ENCODE results near the gene CBX6. TPM values are rescaled to one million over a fixed set of nuclear protein-coding genes. Genes with fewer than 3 reads are reported as not detected.

The CBX6 gene
- total RNA-seq, 1 experiment from 2014 or later, result 136 TPM

DNA sequence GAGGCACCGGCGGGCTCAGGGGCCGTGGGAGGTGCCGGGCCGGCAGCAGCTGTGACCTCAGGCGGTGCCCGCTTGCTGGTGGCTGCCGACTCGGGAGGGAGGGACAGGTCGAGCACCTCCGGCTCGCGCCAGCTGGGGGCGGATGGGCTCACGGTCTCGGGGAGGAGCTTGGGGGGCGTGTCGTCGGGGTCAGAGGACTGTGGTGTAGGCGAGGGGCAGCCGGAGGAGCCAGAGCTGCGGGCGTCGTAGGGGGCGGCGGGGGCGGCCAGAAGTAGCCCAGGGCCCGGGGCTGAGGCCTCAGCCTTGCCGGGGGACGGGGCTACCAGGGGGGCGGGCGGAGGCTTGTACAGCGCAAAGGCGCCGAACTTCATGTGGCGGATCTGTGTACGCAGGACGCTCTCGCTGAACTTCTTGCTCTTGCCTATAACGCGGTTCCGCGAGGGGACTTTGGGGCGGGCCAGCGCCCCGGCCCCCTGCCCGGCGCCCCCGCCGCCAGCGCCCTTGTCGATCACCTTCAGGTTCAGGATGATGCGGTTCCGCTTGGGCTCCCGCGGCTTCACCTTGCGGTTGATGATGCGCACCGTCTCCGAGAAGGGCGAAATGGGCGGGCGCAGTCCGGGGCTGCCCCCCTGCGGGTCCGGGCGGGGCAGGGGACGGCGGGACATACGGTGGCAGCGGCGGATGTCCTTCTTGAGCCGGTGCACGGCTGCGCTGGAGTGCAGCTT is 5.5 kb downstream of the CBX6 start:
- H3F3A ChIP-seq (ENCODE audit: insufficient read depth, low read depth), result peaks cover 39% of the 10 kb centered on the region
- H3K79me2 ChIP-seq (ENCODE audit: low read depth), result peaks cover 31% of the 10 kb centered on the region
- no peak overlapping the region for H2AFZ ChIP-seq
- peaks cover 9% of the 10 kb centered on the region; the same call in 1 of the 2 replicates for H3K36me3 ChIP-seq (ENCODE audit: low read depth)
- no peak overlapping the region for H3K4me2 ChIP-seq
- H3K9me2 ChIP-seq (ENCODE audit: insufficient read depth), result no peaks in the 10 kb centered on the region
- CTCF ChIA-PET, result interaction anchor here (0.6 kb wide), 1 partner anchor 1224 kb away, joined by 3 read pairs; no protein-coding TSS in a partner anchor
- BruUV-seq (replicated peaks), result no TSS peak
- no peak for DNase-seq
- POLR2A ChIA-PET (ENCODE audit: unreplicated experiment), result no interaction called here
- no peak for TF ChIP-seq EZH2 (IDR thresholded peaks at IDR 0.05; ENCODE audit: low read depth)
- TF ChIP-seq, protein P1, sequence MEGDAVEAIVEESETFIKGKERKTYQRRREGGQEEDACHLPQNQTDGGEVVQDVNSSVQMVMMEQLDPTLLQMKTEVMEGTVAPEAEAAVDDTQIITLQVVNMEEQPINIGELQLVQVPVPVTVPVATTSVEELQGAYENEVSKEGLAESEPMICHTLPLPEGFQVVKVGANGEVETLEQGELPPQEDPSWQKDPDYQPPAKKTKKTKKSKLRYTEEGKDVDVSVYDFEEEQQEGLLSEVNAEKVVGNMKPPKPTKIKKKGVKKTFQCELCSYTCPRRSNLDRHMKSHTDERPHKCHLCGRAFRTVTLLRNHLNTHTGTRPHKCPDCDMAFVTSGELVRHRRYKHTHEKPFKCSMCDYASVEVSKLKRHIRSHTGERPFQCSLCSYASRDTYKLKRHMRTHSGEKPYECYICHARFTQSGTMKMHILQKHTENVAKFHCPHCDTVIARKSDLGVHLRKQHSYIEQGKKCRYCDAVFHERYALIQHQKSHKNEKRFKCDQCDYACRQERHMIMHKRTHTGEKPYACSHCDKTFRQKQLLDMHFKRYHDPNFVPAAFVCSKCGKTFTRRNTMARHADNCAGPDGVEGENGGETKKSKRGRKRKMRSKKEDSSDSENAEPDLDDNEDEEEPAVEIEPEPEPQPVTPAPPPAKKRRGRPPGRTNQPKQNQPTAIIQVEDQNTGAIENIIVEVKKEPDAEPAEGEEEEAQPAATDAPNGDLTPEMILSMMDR (conservative IDR thresholded peaks at IDR 0.05), result no peak
- intact Hi-C loops (cut with micrococcal nuclease; ENCODE audit: unreplicated experiment), result no loop called here
- no peak overlapping the region for H3K27ac ChIP-seq
- H3K4me1 ChIP-seq (replicated peaks; ENCODE audit: insufficient read depth), result peaks cover 8% of the 10 kb centered on the region
- no peak overlapping the region for H3K4me3 ChIP-seq
- H3K27me3 ChIP-seq (ENCODE audit: insufficient read depth, low read depth), result no peaks in the 10 kb centered on the region
- peaks cover 40% of the 10 kb centered on the region for H4K20me1 ChIP-seq (ENCODE audit: insufficient read depth)
- H3K9me3 ChIP-seq (ENCODE audit: insufficient read depth, low read depth), result no peaks in the 10 kb centered on the region

- CTCF ChIA-PET, result interaction anchor here (0.6 kb wide), 1 partner anchor 1223 kb away, joined by 3 read pairs; no protein-coding TSS in a partner anchor
- Histone ChIP-seq H3K9me2 (ENCODE audit: insufficient read depth) (no peaks in the 10 kb centered on the region), H3K79me2 (ENCODE audit: low read depth) (peaks cover 25% of the 10 kb centered on the region)
Observed at GRCh38 chr22:38866024-38866398, 6.0 kb downstream of the CBX6 start.

GRCh38 chr22:38865201-38866023 is 6.6 kb downstream of the CBX6 start:
- peaks cover 9% of the 10 kb centered on the region; the same call in 1 of the 2 replicates for H3K36me3 ChIP-seq (ENCODE audit: low read depth)
- H3F3A ChIP-seq (ENCODE audit: insufficient read depth, low read depth), result peaks cover 34% of the 10 kb centered on the region
- H3K27ac ChIP-seq, result no peak overlapping the region
- no peak overlapping the region for H2AFZ ChIP-seq
- peaks cover 48% of the 10 kb centered on the region for H4K20me1 ChIP-seq (ENCODE audit: insufficient read depth)
- intact Hi-C loops (cut with micrococcal nuclease; ENCODE audit: unreplicated experiment), result no loop called here
- peaks cover 1% of the 10 kb centered on the region for H3K4me1 ChIP-seq (replicated peaks; ENCODE audit: insufficient read depth)
- no peak overlapping the region for H3K4me3 ChIP-seq
- no peak overlapping the region for H3K4me2 ChIP-seq
- no peaks in the 10 kb centered on the region for H3K9me3 ChIP-seq (ENCODE audit: insufficient read depth, low read depth)
- ChIA-PET CTCF (interaction anchor here (0.6 kb wide), 1 partner anchor 1223 kb away, joined by 3 read pairs; no protein-coding TSS in a partner anchor), POLR2A (ENCODE audit: unreplicated experiment) (no interaction called here)
- no peaks in the 10 kb centered on the region for H3K9me2 ChIP-seq (ENCODE audit: insufficient read depth)
- no peak for DNase-seq
- no peak for TF ChIP-seq EZH2 (IDR thresholded peaks at IDR 0.05; ENCODE audit: low read depth)
- TF ChIP-seq, protein P1 (conservative IDR thresholded peaks at IDR 0.05), result no peak
- H3K79me2 ChIP-seq (ENCODE audit: low read depth), result peaks cover 19% of the 10 kb centered on the region
- no peaks in the 10 kb centered on the region for H3K27me3 ChIP-seq (ENCODE audit: insufficient read depth, low read depth)
- no TSS peak for BruUV-seq (replicated peaks)

More at GRCh38 chr22:38866024-38866398, 6.0 kb downstream of the CBX6 start:
- Histone ChIP-seq H3K27me3 (ENCODE audit: insufficient read depth, low read depth) (no peaks in the 10 kb centered on the region), H3K9me3 (ENCODE audit: insufficient read depth, low read depth) (no peaks in the 10 kb centered on the region), H2AFZ (no peak overlapping the region), H3K4me2 (no peak overlapping the region), H3K27ac (no peak overlapping the region), H4K20me1 (ENCODE audit: insufficient read depth) (peaks cover 46% of the 10 kb centered on the region), H3K36me3 (ENCODE audit: low read depth) (peaks cover 9% of the 10 kb centered on the region; the same call in 1 of the 2 replicates), H3K4me3 (no peak overlapping the region), H3F3A (ENCODE audit: insufficient read depth, low read depth) (peaks cover 34% of the 10 kb centered on the region), H3K4me1 (replicated peaks; ENCODE audit: insufficient read depth) (peaks cover 7% of the 10 kb centered on the region)
- TF ChIP-seq, protein P1 (conservative IDR thresholded peaks at IDR 0.05), result no peak
- TF ChIP-seq EZH2 (IDR thresholded peaks at IDR 0.05; ENCODE audit: low read depth), result no peak
- no peak for DNase-seq
- intact Hi-C loops (cut with micrococcal nuclease; ENCODE audit: unreplicated experiment), result no loop called here
- no TSS peak for BruUV-seq (replicated peaks)
- POLR2A ChIA-PET (ENCODE audit: unreplicated experiment), result no interaction called here
